LoVo (cell line): ENCODE results near the gene SETMAR.

Experiments
- DNase-seq: peaks from one replicate; pipeline ENCODE4 v3.0.0-alpha.2; 2016; ENCODE audit warnings: low spot score

The SETMAR gene

DNA sequence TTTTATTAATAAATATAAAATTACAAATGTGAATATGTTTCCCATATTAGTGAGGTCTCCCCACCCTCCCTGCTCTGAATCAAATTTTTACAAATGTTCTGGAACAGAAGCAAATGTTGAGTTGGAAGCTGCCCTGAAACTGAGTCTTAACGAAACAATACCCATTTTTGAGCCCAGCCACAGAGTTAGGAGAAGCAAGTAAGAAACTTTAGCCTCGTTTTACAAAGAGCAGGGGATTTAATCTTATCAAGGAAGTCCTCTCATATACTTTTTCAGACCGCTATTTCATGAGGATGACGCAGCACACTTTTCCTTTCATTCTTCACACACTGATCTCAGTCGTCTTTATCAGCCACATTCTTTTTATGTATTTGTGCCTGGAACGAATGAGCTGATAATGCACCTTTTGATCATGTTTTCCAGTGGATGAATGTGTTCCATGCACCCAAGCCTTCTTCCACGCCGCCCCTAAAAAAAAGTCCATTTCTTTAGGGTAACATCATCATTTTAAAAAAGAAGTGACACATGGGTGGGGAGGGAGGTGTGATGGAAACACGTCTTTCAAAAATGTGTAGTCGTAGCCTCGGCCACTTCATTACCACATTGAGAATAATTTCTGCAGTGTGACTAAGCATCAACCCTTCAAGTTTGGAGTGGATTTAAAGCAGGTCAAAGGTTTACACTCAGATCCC is 48.1 kb downstream of the SETMAR start:
- DNase-seq = no peak

DNA sequence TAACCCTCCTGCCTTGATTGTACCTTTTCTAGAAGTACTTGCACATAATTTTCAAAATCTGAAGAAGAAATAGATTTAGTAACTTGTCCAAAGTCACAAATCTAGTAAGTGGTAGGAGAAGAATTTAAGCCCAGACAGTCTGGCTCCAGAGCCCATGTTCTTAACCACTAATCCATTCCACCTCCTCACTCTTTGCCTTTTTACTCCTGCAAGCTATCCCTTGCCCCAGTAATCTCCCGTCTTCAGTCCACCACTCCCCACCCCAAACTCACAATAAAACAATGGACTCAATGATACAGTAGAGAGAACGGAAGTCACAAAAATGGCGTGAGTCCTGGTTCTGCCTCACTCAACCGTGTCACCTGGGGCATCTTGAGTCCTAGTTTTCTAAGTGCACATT is 48.7 kb downstream of the SETMAR start:
- no peak for DNase-seq

DNA sequence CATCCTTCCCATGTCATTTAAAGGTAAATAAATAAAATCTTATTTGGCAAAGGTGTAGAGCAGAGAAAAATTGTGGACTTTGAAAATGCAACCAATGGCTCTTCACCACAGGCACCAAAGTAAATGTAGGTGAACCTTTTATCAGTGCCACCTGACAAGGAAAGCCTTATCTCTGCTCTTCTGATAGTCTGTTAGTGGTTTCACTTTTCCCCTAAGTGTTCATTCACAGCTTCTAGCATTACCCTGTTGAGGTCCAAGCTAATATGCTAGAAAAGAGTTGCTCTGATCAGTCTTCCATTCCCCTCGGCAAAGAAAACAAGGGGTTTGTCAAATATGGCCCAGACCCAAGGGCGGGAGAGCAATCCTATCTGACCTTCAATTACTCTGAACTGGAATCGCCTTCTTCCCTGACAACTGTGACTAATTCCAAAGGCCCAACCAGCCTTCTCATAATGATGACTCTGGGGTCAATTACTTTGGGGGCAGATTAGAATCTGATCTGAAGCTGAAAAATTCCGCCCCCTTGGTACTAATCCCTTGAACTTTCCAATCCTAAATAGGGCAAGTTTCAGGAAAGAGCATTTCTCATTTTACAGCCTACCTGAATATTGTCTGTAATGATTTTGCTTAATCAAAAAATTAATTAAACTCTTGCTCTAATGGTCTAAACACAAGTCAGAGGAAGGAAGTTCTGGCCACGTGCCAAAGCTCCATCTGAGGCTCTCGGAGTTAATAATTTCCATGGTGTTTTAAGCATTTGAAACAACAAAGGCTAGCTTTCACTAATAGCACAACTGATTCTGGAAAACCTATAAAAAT is 52.4 kb downstream of the SETMAR start:
- no peak for DNase-seq

DNA sequence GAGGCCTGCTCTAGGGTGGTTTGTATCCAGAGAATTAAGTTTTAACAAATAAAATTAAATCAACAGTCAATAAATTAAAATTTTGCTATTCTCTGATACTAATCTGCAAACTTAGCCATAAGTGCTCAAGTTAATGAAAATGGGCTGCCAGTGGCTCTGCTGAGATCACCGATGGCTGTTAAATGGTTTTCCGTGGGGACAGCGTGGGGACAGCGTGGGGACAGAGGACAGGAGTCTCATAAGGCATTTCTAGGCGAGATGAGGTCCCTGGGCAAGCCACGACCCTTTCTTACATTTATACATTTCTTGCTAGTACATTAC is 53.0 kb downstream of the SETMAR start:
- no peak for DNase-seq

DNA sequence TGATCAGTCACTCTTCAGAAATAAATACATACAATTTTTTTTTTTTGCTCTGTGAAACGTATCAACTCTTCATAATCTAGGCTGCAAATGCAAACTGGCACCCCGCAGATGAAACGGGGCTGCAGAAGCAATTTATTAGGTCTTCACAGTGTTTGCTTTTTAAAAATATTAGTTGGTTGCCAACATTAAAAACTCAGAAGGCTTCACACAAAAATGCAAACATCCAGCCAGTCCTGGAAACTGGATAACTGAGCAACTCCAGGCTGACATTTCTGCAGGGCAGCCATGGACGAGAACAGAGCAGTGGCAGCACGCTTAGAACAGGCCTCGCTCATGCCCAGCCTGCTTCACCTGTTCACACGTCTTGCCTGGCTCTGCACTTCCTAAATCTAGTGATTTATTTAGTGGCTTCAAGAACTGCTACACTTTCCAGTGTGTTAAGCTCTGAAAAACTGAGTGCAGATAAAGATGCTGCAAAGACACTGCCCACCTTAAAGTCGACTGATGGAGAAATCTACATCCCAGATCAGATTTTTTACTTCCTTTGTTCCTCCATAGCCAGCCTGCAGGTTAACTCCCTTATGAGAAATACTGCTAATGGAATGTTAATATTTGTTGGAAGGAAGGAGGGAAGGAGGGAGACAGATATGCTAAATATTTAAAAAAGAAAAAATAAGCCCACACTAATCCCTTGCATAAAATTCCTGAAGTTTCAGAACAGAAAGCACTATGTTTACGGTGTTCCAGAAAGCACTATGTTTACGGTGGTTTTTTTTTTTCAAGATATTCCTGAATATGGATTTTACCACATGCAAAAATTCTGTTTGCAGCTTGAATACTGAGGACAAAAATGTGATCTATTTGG is 53.6 kb downstream of the SETMAR start:
- DNase-seq = no peak

DNA sequence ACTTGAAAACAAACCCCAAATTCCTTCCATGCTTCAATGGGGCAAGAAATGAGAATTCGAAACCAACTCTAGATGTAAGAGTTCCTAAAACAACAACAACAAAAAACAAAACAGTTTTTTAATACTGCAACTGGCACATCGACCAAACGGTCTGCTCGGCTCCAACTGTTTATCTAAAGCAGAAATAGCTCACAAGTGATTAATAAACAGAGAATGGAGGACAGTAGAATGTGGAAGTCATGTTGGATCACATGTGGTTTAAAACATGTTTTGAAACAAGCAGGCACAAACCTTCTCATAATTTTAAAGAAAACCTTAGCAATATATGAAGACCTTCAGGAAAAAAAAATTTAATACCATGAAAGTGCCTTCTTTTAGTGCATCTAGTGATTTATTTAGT is 55.1 kb downstream of the SETMAR start:
- DNase-seq = no peak

DNA sequence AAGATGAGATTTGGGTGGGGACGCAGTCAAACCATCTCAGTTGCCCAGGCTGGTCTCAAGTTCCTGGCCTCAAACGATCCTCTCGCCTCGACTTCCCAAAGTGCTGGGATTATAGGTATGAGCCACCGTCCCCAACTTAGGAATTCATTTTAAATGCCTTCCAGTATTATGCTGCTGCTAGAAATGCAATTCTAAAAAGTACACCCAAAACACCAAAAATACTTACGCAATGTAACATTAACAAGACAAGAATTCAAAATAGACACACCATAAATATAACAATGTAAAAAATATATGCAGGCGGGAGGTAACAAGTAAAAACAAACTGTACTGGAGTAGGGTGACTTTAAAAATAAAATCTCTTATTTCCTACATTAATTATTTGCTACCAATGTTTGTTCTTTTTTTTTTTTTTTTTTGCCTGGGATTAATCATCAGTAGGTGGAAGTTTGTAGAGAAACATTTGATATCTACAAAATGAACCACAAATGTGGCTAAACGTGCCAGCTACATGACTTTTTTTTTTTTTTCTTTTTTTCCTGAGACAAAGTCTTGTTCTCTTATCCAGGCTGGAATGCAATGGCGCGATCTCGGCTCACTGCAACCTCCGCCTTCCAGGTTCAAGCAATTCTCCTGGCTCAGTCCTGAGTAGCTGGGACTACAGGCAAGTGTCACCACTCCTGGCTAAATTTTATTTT is 56.8 kb downstream of the SETMAR start:
- DNase-seq = no peak

DNA sequence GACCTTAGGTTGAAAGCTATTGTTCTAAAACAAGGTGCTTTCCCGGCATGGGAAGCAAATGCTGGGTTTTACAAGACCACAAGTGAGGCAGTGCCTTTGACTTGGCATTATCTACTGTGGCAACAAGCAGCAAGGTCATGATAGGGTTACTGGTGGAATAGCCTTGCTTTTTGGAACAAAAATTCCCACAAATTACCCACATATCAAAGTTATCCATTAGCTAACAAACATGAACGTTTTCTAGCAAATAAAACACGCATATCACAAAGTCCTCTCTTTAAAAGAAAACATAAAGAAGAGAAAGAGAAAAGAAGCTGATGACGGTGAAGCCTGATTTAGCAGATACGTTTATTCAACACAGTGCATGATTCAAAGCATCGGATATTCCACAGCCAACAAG is 57.6 kb downstream of the SETMAR start:
- DNase-seq = no peak

DNA sequence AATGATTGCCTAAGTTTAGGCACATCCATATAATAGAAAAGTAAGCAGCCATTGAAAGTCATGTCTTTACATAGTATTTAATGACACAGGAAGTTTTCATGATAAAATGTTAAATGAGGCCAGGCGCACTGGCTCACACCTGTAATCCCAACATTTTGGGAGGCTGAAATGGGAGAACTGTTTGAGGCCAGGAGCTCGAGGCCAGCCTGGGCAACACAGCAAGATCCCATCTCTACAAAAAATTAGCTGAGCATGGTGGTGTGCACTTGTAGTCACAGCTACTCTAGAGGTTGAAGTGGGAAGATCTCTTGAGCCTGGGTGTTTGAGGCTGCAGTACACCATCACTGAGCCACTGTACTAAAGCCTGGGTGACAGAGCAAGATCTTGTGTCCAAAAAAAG is 59.4 kb downstream of the SETMAR start:
- no peak for DNase-seq
